OCI-LY1 (cell line): ENCODE measurements around the gene L3MBTL3.

Experiments used
- CTCF ChIP-seq: fragments of 200-600 bp; sonication (generic), shearing (Covaris generic); IDR thresholded peaks from 2 replicates; pipeline ENCODE4 v1.5.1; 2017; ENCODE audit warnings: mild to moderate bottlenecking, antibody characterized with exemption, low read length, moderate library complexity, mixed read lengths
- EZH2 ChIP-seq: fragments of 200-600 bp; sonication (generic), shearing (Covaris generic); IDR thresholded peaks from 2 replicates; pipeline ENCODE4 v1.8.0; 2017; ENCODE audit warnings: borderline replicate concordance, mixed run types, mild to moderate bottlenecking, antibody characterized with exemption, low read length, moderate library complexity, mixed read lengths

- TF ChIP-seq CTCF, result no peak
- TF ChIP-seq EZH2, result no peak
Observed at GRCh38 chr6:130129762-130130246, 111.4 kb downstream of the L3MBTL3 start.
